HG03457 (cell line): ENCODE results near the gene ADPRH.

Experiments
- ATAC-seq: cut with Tn5 transposase; IDR thresholded peaks from one replicate; pipeline ENCODE4 v1.9.1; 2021; ENCODE audit warnings: moderate number of reproducible peaks; ENCODE audit not compliant: unreplicated experiment

Gene ADPRH

DNA sequence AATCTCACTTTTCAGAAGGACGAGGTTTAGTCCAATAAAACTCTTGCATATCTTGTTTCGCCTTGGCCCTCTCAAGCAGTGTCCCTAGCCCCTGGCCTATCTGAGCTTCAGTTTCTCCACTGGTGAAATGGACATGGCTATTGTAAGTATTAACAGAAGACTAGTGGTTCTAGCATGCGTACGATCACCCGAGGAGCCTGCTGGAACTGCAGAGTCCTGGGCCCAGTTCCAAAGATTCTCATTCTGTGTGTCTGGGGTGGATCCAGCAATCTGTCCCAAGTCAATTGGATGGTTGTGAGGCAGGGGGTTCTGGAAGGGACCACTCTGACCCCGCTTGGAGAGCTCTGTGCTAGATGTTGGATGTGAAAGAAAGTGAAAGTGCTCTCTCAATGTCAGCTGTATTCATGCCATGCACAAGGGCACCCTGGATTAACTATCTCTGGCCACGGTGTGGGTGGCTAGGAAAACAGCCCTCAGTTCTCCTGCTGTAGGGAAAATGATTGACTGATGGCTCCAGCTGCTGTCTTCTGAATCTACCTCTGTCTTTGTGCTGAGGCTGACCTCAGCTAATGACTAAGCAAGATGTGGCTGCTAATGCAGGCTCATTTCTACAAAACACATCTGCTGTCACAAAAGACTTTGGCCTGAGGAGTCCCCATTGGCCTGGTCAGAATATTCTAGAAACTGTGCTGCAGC is 16.5 kb downstream of the ADPRH start:
- ATAC-seq, result no peak

GRCh38 chr3:119596398-119596797 is 17.1 kb downstream of the ADPRH start:
- no peak for ATAC-seq

- peak; percentile 11 for ATAC-seq
Measured at GRCh38 chr3:119597548-119598288, 18.4 kb downstream of the ADPRH start, which contains the start of gene PLA1A. Gene PLA1A, plus strand, starts transcription at chr3:119597885. Its CDS starts 29 bp downstream, at chr3:119597914.

GRCh38 chr3:119598410-119599098 is 19.3 kb downstream of the ADPRH start:
- peak; percentile 54 for ATAC-seq

DNA sequence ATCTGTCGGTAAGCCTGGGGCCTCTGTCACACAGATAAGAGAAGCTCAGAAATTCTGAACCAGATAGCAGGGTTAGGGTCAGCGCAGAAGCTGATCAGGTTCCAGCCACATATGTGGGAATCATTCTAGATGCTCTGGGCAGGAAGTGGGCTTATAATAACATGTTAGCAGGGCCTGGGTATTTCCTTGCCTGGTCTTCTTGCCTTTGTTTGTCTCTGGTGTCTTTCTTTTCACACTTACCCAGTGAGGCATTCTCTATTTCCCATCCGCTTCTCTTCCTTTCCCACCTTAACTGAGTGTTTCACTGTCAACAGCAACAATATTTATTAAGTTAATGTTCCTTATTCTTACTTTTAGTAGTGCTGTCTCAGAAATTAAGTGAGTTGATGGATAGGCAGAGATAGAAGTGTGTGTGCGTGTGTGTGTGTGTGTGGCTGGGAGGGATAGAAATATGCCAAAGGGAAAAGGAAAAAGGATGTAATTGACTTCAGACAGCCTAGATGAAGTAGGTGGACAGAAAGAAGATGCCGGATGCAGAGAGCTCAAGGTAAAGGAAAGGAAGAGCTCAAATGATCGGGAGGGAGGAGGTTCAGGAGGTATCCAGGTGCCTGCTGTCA is 20.4 kb downstream of the ADPRH start:
- ATAC-seq, result no peak

GRCh38 chr3:119600732-119601131 is 21.4 kb downstream of the ADPRH start:
- ATAC-seq, result peak; percentile 61

DNA sequence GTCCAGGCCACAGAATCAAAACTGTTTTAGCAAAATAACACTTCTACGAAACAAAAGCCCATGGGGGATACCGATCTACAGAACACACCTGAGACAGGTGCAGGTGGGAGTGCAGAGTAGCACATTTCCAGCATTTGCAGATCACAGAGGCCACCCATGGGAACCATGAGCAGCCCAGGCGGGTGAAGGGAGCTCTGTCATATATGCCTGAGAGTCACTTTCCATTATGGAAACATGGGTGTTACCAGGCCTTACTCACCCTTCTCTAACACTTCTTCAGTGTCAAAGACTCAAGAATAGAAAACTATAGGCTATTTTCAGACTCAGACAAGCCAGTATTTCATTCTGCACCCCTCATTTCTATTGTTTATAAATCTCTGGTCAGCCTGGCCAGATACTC is 21.9 kb downstream of the ADPRH start:
- no peak for ATAC-seq

GRCh38 chr3:119602676-119603075 is 23.4 kb downstream of the ADPRH start:
- no peak for ATAC-seq

- ATAC-seq, result no peak
Measured at GRCh38 chr3:119604878-119605277, 25.6 kb downstream of the ADPRH start.

DNA sequence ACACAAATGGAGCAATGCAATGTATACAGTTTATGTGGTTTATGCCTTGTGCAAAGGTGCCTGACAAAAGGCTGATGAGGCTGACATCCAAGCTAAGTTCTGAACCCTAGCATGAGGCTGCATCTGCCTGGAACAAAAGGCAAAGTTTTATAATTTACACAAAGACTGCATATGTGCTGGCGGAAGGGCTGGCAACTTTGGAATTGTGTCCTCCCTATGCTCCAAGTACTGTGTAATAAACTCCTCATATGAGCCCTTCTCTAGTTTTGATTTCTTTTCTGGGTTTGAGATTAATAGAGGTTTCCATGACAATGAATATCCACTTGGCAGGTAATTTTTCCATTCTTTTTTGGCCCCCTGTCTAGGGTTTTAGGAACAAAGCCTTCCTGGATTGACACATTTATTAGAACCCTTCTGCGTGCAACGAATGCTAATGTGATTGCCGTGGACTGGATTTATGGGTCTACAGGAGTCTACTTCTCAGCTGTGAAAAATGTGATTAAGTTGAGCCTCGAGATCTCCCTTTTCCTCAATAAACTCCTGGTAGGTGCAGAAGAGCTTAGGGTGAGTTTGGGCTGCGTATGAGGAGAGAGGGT is 29.2 kb downstream of the ADPRH start:
- ATAC-seq, result no peak

GRCh38 chr3:119609301-119609700 is 30.0 kb downstream of the ADPRH start:
- no peak for ATAC-seq

DNA sequence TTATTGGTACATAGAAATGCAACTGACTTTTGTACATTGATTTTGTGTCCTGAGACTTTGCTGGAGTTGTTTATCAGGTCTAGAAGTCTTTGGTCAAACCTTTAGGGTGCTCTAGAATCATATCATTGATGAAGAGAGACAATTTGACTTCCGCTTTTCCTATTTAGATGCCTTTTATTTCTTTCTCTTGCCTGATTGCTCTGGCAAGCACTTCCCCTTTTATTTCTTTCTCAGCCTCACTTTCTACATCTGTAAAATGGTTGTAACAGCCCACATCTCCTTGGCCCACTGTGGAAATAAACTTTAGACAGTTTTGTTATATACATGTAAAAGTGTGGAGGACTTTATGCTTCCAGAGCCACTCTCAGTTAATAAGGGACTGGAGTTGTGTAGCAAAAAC is 32.4 kb downstream of the ADPRH start:
- no peak for ATAC-seq

- ATAC-seq, result no peak
Measured at GRCh38 chr3:119613201-119613600, 33.9 kb downstream of the ADPRH start.

DNA sequence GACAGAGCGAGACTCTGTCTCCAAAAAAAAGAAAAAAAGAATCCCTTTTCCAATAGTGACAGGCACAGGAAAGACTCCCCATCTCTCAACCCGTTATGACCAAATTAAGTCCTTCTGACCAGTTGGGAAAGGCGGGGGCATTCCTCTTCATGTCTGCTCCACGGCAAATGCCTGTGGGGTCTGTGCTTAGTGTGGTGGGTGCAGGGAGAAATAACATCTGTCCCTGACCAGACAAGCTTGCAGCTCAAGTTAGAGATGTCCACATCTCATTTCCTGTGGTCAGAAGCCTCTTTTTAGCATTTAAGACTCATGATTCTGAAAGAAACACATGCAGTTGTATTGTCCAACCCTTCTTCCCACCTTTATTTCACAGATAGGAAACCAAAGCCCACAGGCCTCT is 34.6 kb downstream of the ADPRH start:
- ATAC-seq, result no peak

DNA sequence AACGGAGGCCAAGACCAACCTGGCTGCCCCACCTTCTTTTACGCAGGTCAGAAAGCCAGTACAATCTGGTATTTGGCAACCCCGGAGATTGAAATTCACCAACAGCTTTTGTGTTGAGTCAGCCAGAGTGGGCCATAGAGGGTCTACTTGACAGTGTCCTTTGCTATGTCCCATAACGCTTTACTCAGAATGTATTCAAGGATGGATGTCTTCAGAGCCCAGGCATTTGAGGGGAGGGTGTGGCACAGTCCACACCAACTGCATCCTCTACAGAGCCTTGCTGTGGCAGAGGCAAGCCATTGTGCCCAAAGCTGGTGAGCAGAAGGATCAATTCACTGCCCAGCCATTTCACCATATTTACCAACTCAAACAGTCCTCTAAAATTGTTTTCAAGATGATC is 36.8 kb downstream of the ADPRH start:
- ATAC-seq, result no peak

GRCh38 chr3:119619094-119619493 is 39.8 kb downstream of the ADPRH start:
- no peak for ATAC-seq

- ATAC-seq, result no peak
Measured at GRCh38 chr3:119620899-119621298, 41.6 kb downstream of the ADPRH start.

DNA sequence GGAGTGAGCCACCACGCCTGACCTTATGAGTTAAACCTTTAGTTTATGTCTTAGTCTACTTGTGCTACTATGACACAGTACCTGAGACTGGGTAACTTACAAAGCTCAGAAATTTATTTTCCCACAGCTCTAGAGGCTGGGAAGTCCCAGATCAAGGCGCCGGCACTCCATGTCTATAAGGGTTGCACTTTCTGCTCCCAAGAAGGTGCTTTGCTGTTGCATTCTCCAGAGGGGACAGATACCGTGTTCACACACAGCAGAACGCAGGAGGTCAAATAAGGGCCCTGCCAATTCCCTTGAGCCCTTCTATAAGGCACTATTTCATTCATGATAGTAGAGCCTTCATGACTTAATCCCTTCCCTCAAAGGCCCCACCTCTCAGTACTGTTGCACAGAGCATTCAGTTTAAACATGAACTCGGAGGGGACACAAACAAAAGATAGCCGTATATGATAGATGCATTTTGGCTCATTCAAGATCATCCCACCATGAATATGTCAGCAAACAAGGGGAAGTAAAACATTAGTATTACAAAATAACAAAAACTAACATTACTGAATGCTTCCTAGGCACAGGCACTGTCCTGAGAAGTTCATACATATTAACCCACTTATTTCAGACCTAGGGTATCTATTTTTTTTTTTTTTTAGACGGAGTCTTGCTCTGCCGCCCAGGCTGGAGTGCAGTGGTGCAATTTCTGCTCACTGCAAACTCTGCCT is 44.9 kb downstream of the ADPRH start:
- no peak for ATAC-seq

GRCh38 chr3:119625451-119626153 is 46.3 kb downstream of the ADPRH start:
- ATAC-seq, result no peak

DNA sequence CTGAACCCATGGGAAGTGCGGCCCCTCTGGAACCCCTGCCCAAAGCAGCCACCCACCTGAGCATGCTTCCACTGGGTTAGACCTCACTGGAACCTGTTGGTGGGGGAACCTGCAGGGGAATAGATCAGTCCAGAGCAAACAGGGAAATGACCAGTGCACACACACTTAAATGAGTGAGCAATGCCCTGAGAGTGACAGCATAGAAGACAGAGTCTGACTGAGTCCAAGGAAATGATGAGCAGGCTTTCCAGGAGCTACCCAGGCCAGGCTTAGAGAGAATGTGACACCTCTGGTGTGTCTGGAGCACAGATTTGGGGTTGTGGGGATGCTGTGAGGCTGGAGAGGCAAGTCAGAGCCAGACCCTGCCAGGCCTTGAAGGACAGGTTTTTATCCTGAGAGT is 46.9 kb downstream of the ADPRH start:
- no peak for ATAC-seq
